ENCODE data around the gene PCSK7.

PCSK7 gene

GRCh38 chr11:117251506-117251905, 19.6 kb upstream of the PCSK7 start:
- no peak overlapping the region for H3K4me3 ChIP-seq
- no peak for DNase-seq (ENCODE audit: low spot score)
- no peak overlapping the region for H3K27ac ChIP-seq
- no peak for TF ChIP-seq CTCF (IDR thresholded peaks at IDR 0.05)

GRCh38 chr11:117249571-117249970, 17.7 kb upstream of the PCSK7 start:
- H3K27ac ChIP-seq: no peak overlapping the region
- no peak for DNase-seq (ENCODE audit: low spot score)
- no peak overlapping the region for H3K4me3 ChIP-seq
- no peak for TF ChIP-seq CTCF (IDR thresholded peaks at IDR 0.05)

GRCh38 chr11:117248341-117248740, 16.5 kb upstream of the PCSK7 start:
- no peak for TF ChIP-seq CTCF (IDR thresholded peaks at IDR 0.05)
- Histone ChIP-seq H3K4me3 (no peak overlapping the region), H3K27ac (no peak overlapping the region)
- DNase-seq (ENCODE audit: low spot score): no peak

- TF ChIP-seq CTCF (IDR thresholded peaks at IDR 0.05): no peak
- no peak for DNase-seq (ENCODE audit: low spot score)
- no peak overlapping the region for H3K4me3 ChIP-seq
- no peak overlapping the region for H3K27ac ChIP-seq
Observed at GRCh38 chr11:117239295-117239694, 7.4 kb upstream of the PCSK7 start.

- TF ChIP-seq CTCF (IDR thresholded peaks at IDR 0.05): no peak
- no peak for DNase-seq (ENCODE audit: low spot score)
- Histone ChIP-seq H3K4me3 (no peak overlapping the region), H3K27ac (no peak overlapping the region)
Observed at GRCh38 chr11:117238221-117238620, 6.3 kb upstream of the PCSK7 start.

GRCh38 chr11:117232911-117233409, 1.1 kb upstream of the PCSK7 start:
- DNase-seq (ENCODE audit: low spot score): peak; percentile 79
- no peak for TF ChIP-seq CTCF (IDR thresholded peaks at IDR 0.05)
- Histone ChIP-seq H3K27ac (peak overlapping the region; percentile 83 to 96), H3K4me3 (peak overlapping the region; percentile 89)

- peak within 1 kb of the TSS; percentile 83 to 96 for H3K27ac ChIP-seq
- H3K4me3 ChIP-seq: peak within 1 kb of the TSS; percentile 89
- peak; percentile 98 for TF ChIP-seq CTCF (IDR thresholded peaks at IDR 0.05)
- peak; percentile 78 for DNase-seq (ENCODE audit: low spot score)
Observed at GRCh38 chr11:117232092-117232878, 412 bp upstream of the PCSK7 start, which contains the start of gene RNF214. TSS of gene RNF214 (plus strand) at chr11:117232671. CDS start at chr11:117234273, 1,602 bp downstream.

Measured in coronary artery (tissue), 2 donors.